ENCODE results near the gene OR6P1.

Gene OR6P1

DNA sequence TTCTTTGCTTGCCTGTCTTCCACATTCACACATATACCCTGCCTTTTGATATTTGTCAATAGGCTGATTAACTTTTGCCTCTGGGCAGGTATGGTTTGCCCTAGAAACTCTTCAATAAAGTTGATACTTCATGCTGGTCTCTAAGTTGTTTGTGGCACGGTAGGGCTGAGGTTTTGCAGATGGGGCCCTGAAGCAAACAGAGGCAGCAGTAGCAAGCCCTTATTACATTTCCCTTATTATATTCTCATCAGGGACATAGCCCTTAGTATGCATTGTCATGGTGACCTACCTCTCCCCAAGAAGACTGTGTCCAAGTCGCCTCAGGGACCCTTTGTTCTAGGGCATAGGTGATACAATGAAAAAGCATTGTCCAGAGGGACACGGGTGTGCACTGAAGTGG lies at the start of gene OR6P1:
TSS of gene OR6P1 (minus strand) at position 101 of the 400 bp plus-strand sequence. CDS start 6,976 bp downstream, outside the sequence.
- DNase-seq, result no peak

DNA sequence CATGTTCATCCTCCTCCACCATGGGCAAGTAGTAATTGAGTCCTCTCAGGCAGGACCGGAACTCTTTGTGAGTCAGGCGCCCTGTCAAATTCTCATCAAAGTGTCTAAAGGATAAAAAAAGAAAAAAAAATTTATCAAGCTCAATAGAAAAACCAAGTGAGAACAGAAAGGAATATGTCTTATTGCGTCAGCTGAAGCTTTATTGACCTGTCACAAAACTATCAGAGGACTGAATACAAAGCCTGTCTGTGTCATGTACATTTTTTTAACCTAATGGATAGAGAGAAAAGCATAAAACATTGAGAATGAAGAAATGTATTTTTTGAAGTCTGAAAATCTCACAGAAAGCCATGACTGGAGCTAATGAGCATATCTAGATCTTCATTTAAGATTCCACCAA lies 43.4 kb upstream of the OR6P1 start:
- DNase-seq, result no peak

DNA sequence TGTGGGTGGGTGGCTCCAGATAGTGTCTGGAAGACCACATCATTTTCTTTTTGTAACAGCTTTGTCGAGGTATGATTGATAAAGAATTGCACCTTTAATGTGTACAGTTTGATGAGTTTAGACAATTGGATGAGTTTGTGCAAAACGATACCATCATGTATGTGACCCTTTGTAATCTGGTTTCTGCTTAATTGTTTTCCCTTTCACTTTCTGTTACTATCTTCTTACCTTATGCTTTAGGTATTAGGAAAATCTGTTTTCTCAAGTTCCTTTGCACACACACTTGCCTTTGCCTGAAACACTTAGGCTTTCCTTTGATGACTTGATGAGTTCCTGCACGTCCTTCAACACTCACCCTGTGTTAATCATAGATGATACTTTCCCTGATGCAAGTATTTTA lies 41.5 kb upstream of the OR6P1 start:
- no peak for DNase-seq

- DNase-seq, result no peak
Measured at GRCh38 chr1:158607296-158607695, 36.9 kb upstream of the OR6P1 start.

GRCh38 chr1:158604968-158605367 lies 34.6 kb upstream of the OR6P1 start, which contains the start of gene OR10Z1:
Gene OR10Z1 (plus strand): TSS chr1:158605268. CDS start chr1:158606439, 1,171 bp downstream.
- DNase-seq, result no peak

DNA sequence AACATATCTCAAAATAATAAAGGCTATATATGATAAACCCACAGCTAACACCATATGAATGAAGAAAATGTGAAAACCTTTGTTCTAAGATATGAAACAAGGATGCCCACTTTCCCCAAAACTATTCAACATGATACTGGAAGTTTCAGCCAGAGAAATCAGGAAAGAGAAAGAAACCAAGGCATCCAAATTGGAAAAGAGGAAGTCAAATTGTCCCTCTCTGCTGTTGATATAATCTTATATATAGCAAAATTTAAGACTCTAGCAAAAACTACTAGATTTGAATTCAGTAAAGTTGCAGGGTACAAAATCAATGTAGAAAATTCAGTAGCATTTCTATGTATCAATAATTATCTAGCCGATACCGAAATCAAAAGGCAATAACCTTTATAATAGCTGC lies 30.4 kb upstream of the OR6P1 start:
- DNase-seq, result no peak

GRCh38 chr1:158586942-158587341 lies 16.6 kb upstream of the OR6P1 start:
- DNase-seq, result no peak

DNA sequence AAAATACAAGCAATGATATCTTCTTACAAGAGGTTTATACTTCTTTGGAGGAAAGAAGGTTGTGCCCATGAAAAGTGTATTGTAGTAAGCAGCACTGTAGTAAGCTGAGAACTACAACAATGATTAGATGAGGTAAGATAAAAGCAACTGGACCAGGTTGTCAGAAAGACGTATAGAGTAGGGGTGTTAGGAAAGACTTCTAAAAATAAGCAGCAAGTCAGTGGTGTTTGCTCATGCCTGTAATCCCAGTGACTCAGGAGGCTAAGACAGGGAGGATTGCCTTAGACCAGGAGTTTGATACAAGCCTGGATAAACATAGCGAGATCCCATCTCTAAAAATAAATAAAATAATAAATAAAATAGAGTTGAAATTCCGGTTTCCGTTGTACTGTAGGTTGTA lies 13.6 kb upstream of the OR6P1 start:
- no peak for DNase-seq

DNA sequence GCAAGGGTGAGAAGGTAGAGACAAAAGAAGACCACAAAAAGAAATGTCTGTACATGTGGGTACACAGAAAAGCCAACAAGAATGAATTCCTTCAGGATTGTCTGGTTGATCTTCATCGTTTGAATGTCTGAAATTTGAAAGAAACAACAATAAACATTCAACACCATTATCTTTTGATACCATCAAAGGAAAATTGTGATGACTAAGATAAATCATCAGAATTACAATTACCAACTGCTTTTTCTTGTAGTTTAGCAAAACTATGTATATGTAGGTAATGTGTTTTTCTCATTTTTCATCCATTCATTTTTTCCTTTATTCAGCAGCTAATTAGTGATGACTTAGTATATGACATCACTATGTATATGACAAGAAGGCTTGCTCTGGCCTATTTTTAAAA lies 9.4 kb upstream of the OR6P1 start, which contains the start of gene OR10X1:
TSS of gene OR10X1 (minus strand) at position 167 of the 400 bp plus-strand sequence. CDS start at position 167, 0 bp downstream.
- no peak for DNase-seq

GRCh38 chr1:158577561-158577960 lies 7.2 kb upstream of the OR6P1 start:
- DNase-seq, result no peak

- DNase-seq, result no peak
Measured at GRCh38 chr1:158572226-158572625, 1.8 kb upstream of the OR6P1 start.

GRCh38 chr1:158564608-158565007 lies 5.8 kb downstream of the OR6P1 start:
- no peak for DNase-seq

GRCh38 chr1:158563853-158564252 lies 6.5 kb downstream of the OR6P1 start:
- no peak for DNase-seq

GRCh38 chr1:158559696-158560095 lies 10.7 kb downstream of the OR6P1 start:
- no peak for DNase-seq

GRCh38 chr1:158554352-158554751 lies 16.0 kb downstream of the OR6P1 start, which contains the start of gene OR6Y1:
Gene OR6Y1 (minus strand): TSS chr1:158554405. CDS start chr1:158548105, 6,300 bp downstream.
- DNase-seq, result no peak

GRCh38 chr1:158552296-158552695 lies 18.1 kb downstream of the OR6P1 start:
- no peak for DNase-seq

- no peak for DNase-seq
Measured at GRCh38 chr1:158547533-158547932, 22.8 kb downstream of the OR6P1 start.

DNA sequence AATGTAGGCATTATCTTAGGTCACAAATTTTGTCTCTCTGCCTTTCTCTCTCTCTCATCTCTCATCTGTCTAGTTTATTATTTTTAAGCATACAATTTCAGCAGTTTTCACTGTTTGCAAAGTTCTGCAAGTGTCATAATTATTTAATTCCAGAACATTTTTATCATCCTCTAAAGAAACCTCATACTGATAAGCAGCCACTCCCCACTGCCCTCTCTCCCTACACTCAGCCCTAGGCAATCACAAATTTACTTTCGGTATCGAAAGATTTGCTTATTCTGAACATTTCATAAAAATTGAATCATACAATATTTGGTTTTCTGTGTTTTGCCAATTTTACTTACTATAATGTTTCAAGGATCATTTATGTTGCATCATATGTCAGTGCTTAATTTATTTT lies 32.8 kb downstream of the OR6P1 start:
- no peak for DNase-seq

DNA sequence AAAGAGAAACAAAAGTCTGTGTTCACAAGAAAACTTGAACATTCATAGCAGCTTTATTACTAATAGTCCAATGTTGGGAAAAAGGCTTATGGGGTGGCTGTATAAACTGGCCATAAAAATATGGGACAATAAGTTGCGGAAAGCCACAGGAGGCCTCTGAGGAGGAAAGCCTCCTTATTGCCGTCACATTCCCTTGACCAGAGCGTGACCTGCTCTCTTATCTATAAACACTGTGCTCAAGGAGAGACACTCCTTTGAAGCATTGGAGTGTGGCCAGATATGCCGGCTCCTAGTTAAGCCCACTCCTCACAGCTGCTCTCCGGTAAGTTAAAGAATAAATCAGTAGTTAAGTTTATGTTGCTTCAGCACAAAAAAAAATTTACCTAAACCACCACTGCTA lies 35.9 kb downstream of the OR6P1 start:
- DNase-seq, result no peak

GRCh38 chr1:158527190-158527815 lies 43.1 kb downstream of the OR6P1 start:
- peak in 1 of 2 experiments; percentile 8 for DNase-seq

DNA sequence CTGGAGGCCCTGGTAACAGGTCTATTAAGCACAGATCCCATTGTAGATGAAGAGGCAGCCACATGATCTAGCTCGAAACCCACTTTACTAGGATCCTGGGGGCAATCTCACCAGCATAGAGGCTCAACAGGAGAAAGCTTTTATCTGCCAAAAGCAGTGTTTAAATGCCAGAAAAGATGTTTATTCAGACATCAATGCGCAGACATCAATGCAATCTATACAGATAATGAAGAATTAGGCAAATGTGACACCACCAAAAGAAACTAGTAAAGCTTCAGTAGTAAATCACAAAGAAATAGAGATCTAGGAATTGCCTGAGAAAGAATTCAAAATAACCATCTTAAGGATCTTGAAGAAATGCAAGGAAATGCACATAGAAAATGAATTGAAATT lies 48.7 kb downstream of the OR6P1 start:
- DNase-seq, result no peak

DNA sequence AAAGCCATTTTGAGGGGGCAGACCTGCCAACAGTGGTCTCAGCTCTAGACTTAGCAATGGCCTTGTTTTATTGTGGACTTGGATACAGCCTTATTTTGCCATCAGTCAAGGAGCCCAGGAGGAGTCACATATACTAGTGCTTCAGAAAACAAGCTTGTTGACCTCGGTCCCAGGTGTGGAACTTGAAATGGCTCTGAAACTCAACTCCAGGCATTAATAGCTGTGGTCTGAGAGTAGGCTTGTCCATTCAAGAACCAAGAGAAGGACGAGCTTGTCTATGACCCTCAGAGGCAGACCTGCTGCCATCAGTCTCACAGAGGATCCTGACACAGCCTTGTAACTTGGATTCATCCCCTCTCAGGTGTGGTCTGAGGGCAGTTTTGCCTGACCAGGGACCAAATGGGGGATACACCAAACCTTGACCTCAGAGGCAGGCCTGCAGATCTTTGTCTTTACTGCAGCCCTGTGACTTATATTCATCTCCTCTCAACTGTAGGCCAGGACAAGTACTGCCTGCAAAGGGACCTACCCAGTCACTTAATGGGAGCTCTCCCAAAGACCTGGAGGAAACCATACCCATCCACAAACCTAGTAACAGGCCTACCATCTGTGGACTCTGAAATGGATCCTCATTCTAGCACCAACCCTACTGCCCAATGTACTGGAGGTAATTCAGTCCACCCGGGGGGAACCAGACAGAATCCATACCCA lies 49.3 kb downstream of the OR6P1 start:
- no peak for DNase-seq

DNA sequence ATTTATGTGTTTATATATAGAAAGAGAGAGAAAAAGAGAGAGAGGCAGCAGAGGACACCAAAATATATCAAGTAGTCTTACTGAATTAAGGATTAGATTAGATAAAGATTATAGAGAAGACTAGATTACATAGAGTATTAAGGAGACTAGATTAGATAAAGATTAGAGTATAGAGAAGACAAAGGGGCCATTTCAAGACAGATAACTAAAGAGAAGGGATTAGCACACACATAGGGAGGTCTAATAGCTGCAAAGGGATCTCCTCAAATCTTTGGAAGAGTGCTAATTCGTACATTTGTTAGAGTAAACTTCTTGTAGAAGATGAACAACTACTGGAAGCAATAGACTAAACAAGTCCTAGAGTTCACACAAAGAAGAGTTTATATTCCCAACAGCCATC lies 50.4 kb downstream of the OR6P1 start:
- no peak for DNase-seq

- no peak for DNase-seq
Measured at GRCh38 chr1:158516966-158517365, 53.4 kb downstream of the OR6P1 start.
